MM.1S (cell line): ENCODE results near the gene CADM2.

Experiments
- DNase-seq: peaks from one replicate; pipeline ENCODE4 v3.0.0-alpha.2; 2015
- H2AFZ ChIP-seq: fragments of 300-600 bp; sonication (generic); 2 replicates; pipeline ENCODE4 v1.6.0; 2016; ENCODE audit warnings: antibody characterized with exemption, low read length
- H3F3A ChIP-seq: fragments of 300-600 bp; sonication (generic); 2 replicates; pipeline ENCODE4 v1.6.1; 2016; ENCODE audit warnings: mild to moderate bottlenecking, antibody characterized with exemption, low read length, moderate library complexity, mixed read lengths; ENCODE audit not compliant: insufficient read depth
- H3K27ac ChIP-seq: fragments of 300-600 bp; sonication (generic); 2 replicates; pipeline ENCODE4 v1.5.1; 2016; ENCODE audit warnings: mild to moderate bottlenecking, low read length
- H3K27me3 ChIP-seq: fragments of 300-600 bp; sonication (generic); replicated peaks from 2 replicates; pipeline ENCODE4 v1.6.0; 2016; ENCODE audit warnings: low read length; ENCODE audit not compliant: insufficient read depth
- H3K36me3 ChIP-seq: fragments of 300-600 bp; sonication (generic); replicated peaks from 2 replicates; pipeline ENCODE4 v1.6.1; 2016; ENCODE audit warnings: mild to moderate bottlenecking, low read length, mixed read lengths; ENCODE audit not compliant: insufficient read depth
- H3K4me1 ChIP-seq: fragments of 300-600 bp; sonication (generic); 2 replicates; pipeline ENCODE4 v1.6.1; 2016; ENCODE audit warnings: low read length, mixed read lengths
- H3K4me2 ChIP-seq: fragments of 300-600 bp; sonication (generic); 2 replicates; pipeline ENCODE4 v1.6.0; 2016; ENCODE audit warnings: low read depth, low read length
- H3K4me3 ChIP-seq: fragments of 300-600 bp; sonication (generic); 2 replicates; pipeline ENCODE4 v1.5.1; 2016; ENCODE audit warnings: low read length, mixed read lengths
- H3K79me2 ChIP-seq: fragments of 300-600 bp; sonication (generic); 2 replicates; pipeline ENCODE4 v1.6.1; 2016; ENCODE audit warnings: mixed run types, low read length, mixed read lengths
- H3K9ac ChIP-seq: fragments of 300-600 bp; sonication (generic); 2 replicates; pipeline ENCODE4 v1.6.1; 2016; ENCODE audit warnings: low read length, mixed read lengths
- H3K9me2 ChIP-seq: fragments of 300-600 bp; sonication (generic); replicated peaks from 2 replicates; pipeline ENCODE4 v1.6.1; 2016; ENCODE audit warnings: mild to moderate bottlenecking, low read length, mixed read lengths; ENCODE audit not compliant: insufficient read depth
- H3K9me3 ChIP-seq: fragments of 300-600 bp; sonication (generic); replicated peaks from 2 replicates; pipeline ENCODE4 v1.6.1; 2016; ENCODE audit warnings: mild to moderate bottlenecking, low read length, mixed read lengths; ENCODE audit not compliant: insufficient read depth
- H4K20me1 ChIP-seq: fragments of 300-600 bp; sonication (generic); 2 replicates; pipeline ENCODE4 v1.6.1; 2016; ENCODE audit warnings: mild to moderate bottlenecking, low read length, moderate library complexity, mixed read lengths; ENCODE audit not compliant: insufficient read depth
- EZH2 ChIP-seq: fragments of 300-600 bp; sonication (generic); optimal IDR thresholded peaks from 2 replicates; pipeline ENCODE3; 2017; ENCODE audit warnings: low read depth, mild to moderate bottlenecking, antibody characterized with exemption, low read length, mixed read lengths
- EZH2phosphoT487 ChIP-seq: fragments of 300-600 bp; sonication (generic); IDR thresholded peaks from 2 replicates; pipeline ENCODE4 v1.6.1; 2018; ENCODE audit warnings: antibody characterized with exemption, low read length
- TF ChIP-seq, protein P1 (sequence below): fragments of 300-600 bp; sonication (generic); IDR thresholded peaks from 2 replicates; pipeline ENCODE4 v1.5.1; 2016; ENCODE audit warnings: antibody characterized with exemption, low read length, mixed read lengths

The CADM2 gene

DNA sequence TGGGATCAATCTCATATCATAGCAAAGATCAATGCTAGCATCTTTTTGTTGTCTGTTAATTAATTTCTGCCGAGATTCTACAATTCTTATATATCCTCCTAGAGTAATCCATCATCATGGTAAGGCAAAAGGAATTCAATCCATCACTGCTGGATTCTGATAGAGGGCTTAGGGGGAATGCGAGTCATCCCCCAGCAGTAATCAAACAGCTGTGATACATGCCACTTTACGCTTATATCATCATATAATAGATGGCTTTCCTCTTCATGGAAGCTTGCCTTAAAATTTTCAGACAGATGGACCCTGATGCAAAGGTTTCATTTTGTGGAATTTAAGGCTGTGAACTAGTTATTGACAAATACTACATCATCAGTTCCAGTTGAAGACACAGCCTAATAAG is 645.9 kb downstream of the CADM2 start:
- TF ChIP-seq EZH2 (no peak), EZH2phosphoT487 (no peak)
- TF ChIP-seq, protein P1, sequence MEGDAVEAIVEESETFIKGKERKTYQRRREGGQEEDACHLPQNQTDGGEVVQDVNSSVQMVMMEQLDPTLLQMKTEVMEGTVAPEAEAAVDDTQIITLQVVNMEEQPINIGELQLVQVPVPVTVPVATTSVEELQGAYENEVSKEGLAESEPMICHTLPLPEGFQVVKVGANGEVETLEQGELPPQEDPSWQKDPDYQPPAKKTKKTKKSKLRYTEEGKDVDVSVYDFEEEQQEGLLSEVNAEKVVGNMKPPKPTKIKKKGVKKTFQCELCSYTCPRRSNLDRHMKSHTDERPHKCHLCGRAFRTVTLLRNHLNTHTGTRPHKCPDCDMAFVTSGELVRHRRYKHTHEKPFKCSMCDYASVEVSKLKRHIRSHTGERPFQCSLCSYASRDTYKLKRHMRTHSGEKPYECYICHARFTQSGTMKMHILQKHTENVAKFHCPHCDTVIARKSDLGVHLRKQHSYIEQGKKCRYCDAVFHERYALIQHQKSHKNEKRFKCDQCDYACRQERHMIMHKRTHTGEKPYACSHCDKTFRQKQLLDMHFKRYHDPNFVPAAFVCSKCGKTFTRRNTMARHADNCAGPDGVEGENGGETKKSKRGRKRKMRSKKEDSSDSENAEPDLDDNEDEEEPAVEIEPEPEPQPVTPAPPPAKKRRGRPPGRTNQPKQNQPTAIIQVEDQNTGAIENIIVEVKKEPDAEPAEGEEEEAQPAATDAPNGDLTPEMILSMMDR = no peak
- Histone ChIP-seq H3K27ac (no peak overlapping the region), H3K9me3 (no peaks in the 10 kb centered on the region), H3K27me3 (no peaks in the 10 kb centered on the region), H4K20me1 (no peaks in the 10 kb centered on the region), H3K4me1 (no peaks in the 10 kb centered on the region), H3F3A (no peaks in the 10 kb centered on the region), H3K9ac (no peak overlapping the region), H3K4me3 (no peak overlapping the region), H3K4me2 (no peak overlapping the region), H3K36me3 (no peaks in the 10 kb centered on the region), H3K79me2 (no peaks in the 10 kb centered on the region), H2AFZ (no peak overlapping the region), H3K9me2 (no peaks in the 10 kb centered on the region)
- no peak for DNase-seq

DNA sequence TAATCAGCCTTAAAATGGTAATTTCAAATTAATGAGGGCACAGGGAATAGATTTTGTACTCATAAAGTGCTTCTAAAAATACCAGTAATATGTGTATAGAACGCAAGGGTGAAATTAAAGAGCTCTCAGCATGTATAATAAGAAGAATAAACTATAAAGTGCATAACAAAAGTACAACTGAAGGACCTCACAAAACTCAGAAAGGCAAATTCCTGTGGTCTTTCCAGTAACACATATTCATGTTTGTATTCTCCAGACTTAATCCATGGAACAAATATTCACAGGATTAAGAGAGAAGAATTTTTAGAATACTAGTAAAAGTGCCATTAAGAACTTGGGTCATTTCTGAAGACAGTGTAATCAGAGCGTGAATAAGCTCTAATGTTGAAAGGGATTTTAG is 646.3 kb downstream of the CADM2 start:
- no peaks in the 10 kb centered on the region for H3K27me3 ChIP-seq
- H3F3A ChIP-seq = no peaks in the 10 kb centered on the region
- H3K36me3 ChIP-seq = no peaks in the 10 kb centered on the region
- H3K27ac ChIP-seq = no peak overlapping the region
- H3K9ac ChIP-seq = no peak overlapping the region
- no peak overlapping the region for H3K4me2 ChIP-seq
- no peaks in the 10 kb centered on the region for H3K9me2 ChIP-seq
- no peaks in the 10 kb centered on the region for H3K9me3 ChIP-seq
- H3K4me3 ChIP-seq = no peak overlapping the region
- no peaks in the 10 kb centered on the region for H4K20me1 ChIP-seq
- H2AFZ ChIP-seq = no peak overlapping the region
- DNase-seq = no peak
- no peak for TF ChIP-seq EZH2
- TF ChIP-seq, protein P1 = no peak
- no peak for TF ChIP-seq EZH2phosphoT487
- H3K4me1 ChIP-seq = no peaks in the 10 kb centered on the region
- no peaks in the 10 kb centered on the region for H3K79me2 ChIP-seq

DNA sequence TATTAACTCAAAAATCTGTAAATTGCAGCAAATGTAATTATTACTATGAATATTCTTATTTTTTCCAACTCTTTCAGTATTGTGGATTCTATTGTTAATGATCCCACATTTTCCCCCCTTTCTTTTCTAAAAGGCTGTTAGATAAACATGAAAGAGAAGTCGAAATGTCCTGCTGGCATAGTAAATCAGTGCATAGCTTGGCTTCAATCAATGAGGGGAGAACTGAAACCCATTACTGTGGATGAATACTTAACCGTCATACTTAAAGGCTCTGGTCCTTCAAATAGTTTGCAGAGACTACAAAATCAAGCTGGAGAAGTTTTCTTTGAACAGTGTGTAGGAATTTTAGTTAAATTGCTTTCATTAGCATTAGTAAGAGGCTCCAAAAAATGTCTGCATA is 667.9 kb downstream of the CADM2 start:
- TF ChIP-seq EZH2phosphoT487 = no peak
- no peak for TF ChIP-seq EZH2
- TF ChIP-seq, protein P1 = no peak

More for the DNA sequence above, 667.9 kb downstream of the CADM2 start:
- Histone ChIP-seq H2AFZ (no peak overlapping the region), H3K9ac (no peak overlapping the region), H3K9me2 (no peaks in the 10 kb centered on the region), H3K4me2 (no peak overlapping the region), H4K20me1 (no peaks in the 10 kb centered on the region), H3K27ac (no peak overlapping the region), H3K79me2 (no peaks in the 10 kb centered on the region), H3F3A (no peaks in the 10 kb centered on the region), H3K36me3 (no peaks in the 10 kb centered on the region), H3K9me3 (no peaks in the 10 kb centered on the region), H3K27me3 (no peaks in the 10 kb centered on the region), H3K4me3 (no peak overlapping the region), H3K4me1 (no peaks in the 10 kb centered on the region)
- no peak for DNase-seq
